ENCODE data around the gene ARID4A. TPM values are rescaled to one million over a fixed set of nuclear protein-coding genes. Genes with fewer than 3 reads are reported as not detected.

ARID4A gene, protein sequence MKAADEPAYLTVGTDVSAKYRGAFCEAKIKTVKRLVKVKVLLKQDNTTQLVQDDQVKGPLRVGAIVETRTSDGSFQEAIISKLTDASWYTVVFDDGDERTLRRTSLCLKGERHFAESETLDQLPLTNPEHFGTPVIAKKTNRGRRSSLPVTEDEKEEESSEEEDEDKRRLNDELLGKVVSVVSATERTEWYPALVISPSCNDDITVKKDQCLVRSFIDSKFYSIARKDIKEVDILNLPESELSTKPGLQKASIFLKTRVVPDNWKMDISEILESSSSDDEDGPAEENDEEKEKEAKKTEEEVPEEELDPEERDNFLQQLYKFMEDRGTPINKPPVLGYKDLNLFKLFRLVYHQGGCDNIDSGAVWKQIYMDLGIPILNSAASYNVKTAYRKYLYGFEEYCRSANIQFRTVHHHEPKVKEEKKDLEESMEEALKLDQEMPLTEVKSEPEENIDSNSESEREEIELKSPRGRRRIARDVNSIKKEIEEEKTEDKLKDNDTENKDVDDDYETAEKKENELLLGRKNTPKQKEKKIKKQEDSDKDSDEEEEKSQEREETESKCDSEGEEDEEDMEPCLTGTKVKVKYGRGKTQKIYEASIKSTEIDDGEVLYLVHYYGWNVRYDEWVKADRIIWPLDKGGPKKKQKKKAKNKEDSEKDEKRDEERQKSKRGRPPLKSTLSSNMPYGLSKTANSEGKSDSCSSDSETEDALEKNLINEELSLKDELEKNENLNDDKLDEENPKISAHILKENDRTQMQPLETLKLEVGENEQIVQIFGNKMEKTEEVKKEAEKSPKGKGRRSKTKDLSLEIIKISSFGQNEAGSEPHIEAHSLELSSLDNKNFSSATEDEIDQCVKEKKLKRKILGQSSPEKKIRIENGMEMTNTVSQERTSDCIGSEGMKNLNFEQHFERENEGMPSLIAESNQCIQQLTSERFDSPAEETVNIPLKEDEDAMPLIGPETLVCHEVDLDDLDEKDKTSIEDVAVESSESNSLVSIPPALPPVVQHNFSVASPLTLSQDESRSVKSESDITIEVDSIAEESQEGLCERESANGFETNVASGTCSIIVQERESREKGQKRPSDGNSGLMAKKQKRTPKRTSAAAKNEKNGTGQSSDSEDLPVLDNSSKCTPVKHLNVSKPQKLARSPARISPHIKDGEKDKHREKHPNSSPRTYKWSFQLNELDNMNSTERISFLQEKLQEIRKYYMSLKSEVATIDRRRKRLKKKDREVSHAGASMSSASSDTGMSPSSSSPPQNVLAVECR
- total RNA-seq (2016; rRNA removed; fragmentation: Illumina TruSeq; extraction: Trizol): 9.7 and 9.9 TPM in 2 replicates
- 27.6 and 35.2 TPM in 2 replicates for total RNA-seq (2016; cell fraction: cytosol; rRNA removed; fragmentation: Illumina TruSeq; extraction: Trizol; ENCODE audit: low read depth)
- 8.3 and 10.4 TPM in 2 replicates for total RNA-seq (2016; cell fraction: insoluble cytoplasmic fraction; rRNA removed; fragmentation: Illumina TruSeq; extraction: Trizol)
- 10.1 and 11.0 TPM in 2 replicates for total RNA-seq (2016; cell fraction: membrane; rRNA removed; fragmentation: Illumina TruSeq; extraction: Trizol)
- total RNA-seq (2016; cell fraction: nucleus; rRNA removed; fragmentation: Illumina TruSeq; extraction: Trizol): 20.6 and 24.9 TPM in 2 replicates
- 6.2 and 7.2 TPM in 2 replicates for polyA plus RNA-seq (2011; rRNA removed)
- polyA plus RNA-seq (2011; cell fraction: cytosol; rRNA removed): 1.9 and 3.0 TPM in 2 replicates
- 11.9 and 12.4 TPM in 2 replicates for polyA plus RNA-seq (2011; cell fraction: nucleus; rRNA removed)
- 9.0 and 12.9 TPM in 2 replicates for polyA plus RNA-seq (2012)
- polyA plus RNA-seq (2016; cell fraction: cytosol; fragmentation: Illumina TruSeq; extraction: Trizol; ENCODE audit: low read depth): 0.31 and 0.49 TPM in 2 replicates
- 10.4 and 10.9 TPM in 2 replicates for polyA plus RNA-seq (2016; cell fraction: insoluble cytoplasmic fraction; fragmentation: Illumina TruSeq; extraction: Trizol; ENCODE audit: low read depth)
- polyA plus RNA-seq (2016; cell fraction: membrane; fragmentation: Illumina TruSeq; extraction: Trizol; ENCODE audit: low read depth): 1.0 and 1.1 TPM in 2 replicates
- 25.3 and 34.6 TPM in 2 replicates for polyA plus RNA-seq (2016; cell fraction: nucleus; fragmentation: Illumina TruSeq; extraction: Trizol; ENCODE audit: insufficient read depth, low read depth)
- 5.8 and 8.2 TPM in 2 replicates for polyA minus RNA-seq (2011; rRNA and poly(A)+ RNA removed; ENCODE audit: low replicate concordance)
- polyA minus RNA-seq (2011; cell fraction: cytosol; rRNA and poly(A)+ RNA removed): 6.2 and 8.8 TPM in 2 replicates
- polyA minus RNA-seq (2011; cell fraction: nucleus; rRNA and poly(A)+ RNA removed): 73.2 and 80.9 TPM in 2 replicates
- percentile 83 among the genes with signal in this experiment for Bru-seq, nascent RNA
- BruChase-seq, experiment 1, labeled RNA remaining after a 6-hour chase: percentile 80 among the genes with signal in this experiment
- BruChase-seq, experiment 2, labeled RNA remaining after a 2-hour chase: percentile 82 among the genes with signal in this experiment
- long read RNA-seq, experiment 1, partial matches to known transcripts: 13 of 13 reads
- long read RNA-seq, experiment 1, other reads (novel, unspliced or antisense): 0 of 13 reads
- long read RNA-seq, experiment 2, partial matches to known transcripts: 0 of 7 reads
- long read RNA-seq, experiment 2, other reads (novel, unspliced or antisense): 7 of 7 reads

GRCh38 chr14:58298477-58299400 is at the start of gene ARID4A:
Gene ARID4A, plus strand, starts transcription at chr14:58298555. Its CDS starts 1,300 bp downstream, at chr14:58299855.
- Histone ChIP-seq H3K36me3 (replicated peaks in 1 of 2; ENCODE audit: control insufficient read depth in 1 of 2, insufficient read depth in 2 of 2, low read length in 2 of 2) (peaks cover 7 to 32% of the 10 kb centered on the region in 2 experiments), H3K4me1 (ENCODE audit: insufficient read depth, low read length) (peaks cover 42% of the 10 kb centered on the region), H3K27me3 (ENCODE audit: control insufficient read depth in 1 of 2, insufficient read depth in 2 of 2, low read length in 2 of 2) (no peaks in the 10 kb centered on the region; a peak in 1 of 5 replicates), H3K9ac (ENCODE audit: insufficient read depth, low read depth, low read length) (peak within 1 kb of the TSS; percentile 93), H3K79me2 (ENCODE audit: insufficient read depth, low read length) (peaks cover 75% of the 10 kb centered on the region), H3K27ac (ENCODE audit: extremely low read length, insufficient read depth, low read length) (peak within 1 kb of the TSS; percentile 96), H4K20me1 (ENCODE audit: insufficient read depth, low read length) (peaks cover 40% of the 10 kb centered on the region), H3K9me3 (ENCODE audit: low read length) (no peaks in the 10 kb centered on the region), H3K4me3 (replicated peaks in 1 of 3; ENCODE audit: insufficient read depth in 1 of 3, low read depth in 2 of 3, low read length in 3 of 3) (peak within 1 kb of the TSS; percentile 83 to 95 (median 86)), H3K4me2 (ENCODE audit: low read depth, low read length) (peak within 1 kb of the TSS; percentile 97), H2AFZ (ENCODE audit: low read length) (peak within 1 kb of the TSS; percentile 61)
- in situ Hi-C loops (cut with HindIII; ENCODE audit: extremely low pct_ligation_motif_present, low pct_unique_long_range_greater_than_20kb) (no loop called here), intact Hi-C loops (cut with micrococcal nuclease; ENCODE audit: unreplicated experiment) (loop anchor here (5.0 kb wide), 1 partner anchor 34 kb away; no protein-coding TSS in a partner anchor)
- ATAC-seq (peak; percentile 37), DNase-seq (ENCODE audit: low spot score) (no peak), FAIRE-seq (no peak)
- ChIA-PET POLR2A (interaction anchor here (0.6 to 3.5 kb wide), 30 partner anchors 8 to 1186 kb away, joined by 3 to 92 read pairs (median 6); partner anchors contain the start of genes ACTR10, JKAMP, KIAA0586 and L3HYPDH), CTCF (ENCODE audit: low intra/inter-chr PET ratio, low total read pairs) (no interaction called here)
- WGBS (ENCODE audit: low lambda C conversion rate): under 1% methylated on average over 38 of the region's 79 CpGs
- no TSS peak for BruUV-seq (replicated peaks)
- no peak for TF ChIP-seq ZNF496 (CRISPR knock-in tag; IDR thresholded peaks at IDR 0.05; ENCODE audit: insufficient replicate concordance)
- TF ChIP-seq, protein P1, sequence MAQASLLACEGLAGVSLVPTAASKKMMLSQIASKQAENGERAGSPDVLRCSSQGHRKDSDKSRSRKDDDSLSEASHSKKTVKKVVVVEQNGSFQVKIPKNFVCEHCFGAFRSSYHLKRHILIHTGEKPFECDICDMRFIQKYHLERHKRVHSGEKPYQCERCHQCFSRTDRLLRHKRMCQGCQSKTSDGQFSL (CRISPR knock-in tag; IDR thresholded peaks at IDR 0.05): no peak
- TF ChIP-seq ZNF138 (CRISPR knock-in tag; IDR thresholded peaks at IDR 0.05; ENCODE audit: low read depth): 0 out of 2 replicates have a peak, but pooled peaks have one; percentile 41
- no peak for TF ChIP-seq TMF1 (CRISPR knock-in tag; IDR thresholded peaks at IDR 0.05; ENCODE audit: low read depth)
- TF ChIP-seq ZNF430 (CRISPR knock-in tag; IDR thresholded peaks at IDR 0.05): 0 out of 2 replicates have a peak, but pooled peaks have one; percentile 7
- no peak for TF ChIP-seq RFXANK (CRISPR knock-in tag; IDR thresholded peaks at IDR 0.05)
- no peak for TF ChIP-seq RFX1 (IDR thresholded peaks at IDR 0.05)
- TF ChIP-seq ZNF33B (CRISPR knock-in tag; IDR thresholded peaks at IDR 0.05): no peak
- no peak for TF ChIP-seq MTA1 (CRISPR knock-in tag; IDR thresholded peaks at IDR 0.05; ENCODE audit: borderline replicate concordance)
- TF ChIP-seq MED13 (CRISPR knock-in tag; IDR thresholded peaks at IDR 0.05): peak; percentile 3; the same call in 1 of the 2 replicates
- no peak for TF ChIP-seq CENPBD1 (CRISPR knock-in tag; IDR thresholded peaks at IDR 0.05; ENCODE audit: borderline replicate concordance, low read depth)
- peak; percentile 9; the same call in 1 of the 2 replicates for TF ChIP-seq THAP11 (CRISPR knock-in tag; IDR thresholded peaks at IDR 0.05)
- TF ChIP-seq SOX5 (CRISPR knock-in tag; IDR thresholded peaks at IDR 0.05; ENCODE audit: borderline replicate concordance): 0 out of 2 replicates have a peak, but pooled peaks have one; percentile 6

Data from HepG2 (cell line).